ENCODE data around the gene TGFBR3.
"Not testable (repeated sequence)": the region's sequence is repeated elsewhere in the genome, so short reads cannot be mapped to it uniquely, and the experiment has no call there.

TGFBR3 gene

GRCh38 chr1:91670781-91671180, 215.2 kb downstream of the TGFBR3 start:
- no peaks in the 10 kb centered on the region for H3K9me3 ChIP-seq (ENCODE audit: insufficient read depth, low read length)
- TF ChIP-seq EZH2phosphoT487 (conservative IDR thresholded peaks at IDR 0.05; ENCODE audit: low read length) (no peak), CTCF (IDR thresholded peaks at IDR 0.05; ENCODE audit: insufficient read depth, low read length, poor library complexity, severe bottlenecking) (no peak)
- no peak overlapping the region for H3K27ac ChIP-seq (ENCODE audit: low read depth, low read length)
- H3K4me3 ChIP-seq (ENCODE audit: insufficient read depth, low read length, poor library complexity, severe bottlenecking) = no peak overlapping the region
- no peaks in the 10 kb centered on the region for H3F3A ChIP-seq (ENCODE audit: insufficient read depth)
- H4K20me1 ChIP-seq (ENCODE audit: low read depth, low read length) = no peaks in the 10 kb centered on the region
- H3K9ac ChIP-seq (ENCODE audit: low read length) = no peak overlapping the region
- no peaks in the 10 kb centered on the region for H3K79me2 ChIP-seq (ENCODE audit: insufficient read depth, low read length)
- no peak overlapping the region for H2AFZ ChIP-seq (ENCODE audit: low read depth, low read length, severe bottlenecking)
- no peaks in the 10 kb centered on the region for H3K27me3 ChIP-seq (ENCODE audit: low read length)
- H3K36me3 ChIP-seq (ENCODE audit: low read length) = no peaks in the 10 kb centered on the region
- H3K9me2 ChIP-seq (replicated peaks; ENCODE audit: insufficient read depth, low read length) = no peaks in the 10 kb centered on the region
- no peak overlapping the region for H3K4me2 ChIP-seq (ENCODE audit: low read depth, low read length, poor library complexity, severe bottlenecking)

GRCh38 chr1:91669584-91670350, 216.2 kb downstream of the TGFBR3 start:
- no peak overlapping the region for H3K4me3 ChIP-seq (ENCODE audit: insufficient read depth, low read length, poor library complexity, severe bottlenecking)
- no peaks in the 10 kb centered on the region for H4K20me1 ChIP-seq (ENCODE audit: low read depth, low read length)
- H3K9me3 ChIP-seq (ENCODE audit: insufficient read depth, low read length) = no peaks in the 10 kb centered on the region
- no peak overlapping the region for H2AFZ ChIP-seq (ENCODE audit: low read depth, low read length, severe bottlenecking)
- no peak overlapping the region for H3K9ac ChIP-seq (ENCODE audit: low read length)
- no peak overlapping the region for H3K27ac ChIP-seq (ENCODE audit: low read depth, low read length)
- H3K9me2 ChIP-seq (replicated peaks; ENCODE audit: insufficient read depth, low read length) = no peaks in the 10 kb centered on the region
- no peak overlapping the region for H3K4me2 ChIP-seq (ENCODE audit: low read depth, low read length, poor library complexity, severe bottlenecking)
- H3F3A ChIP-seq (ENCODE audit: insufficient read depth) = no peaks in the 10 kb centered on the region
- TF ChIP-seq EZH2phosphoT487 (conservative IDR thresholded peaks at IDR 0.05; ENCODE audit: low read length) (no peak), CTCF (IDR thresholded peaks at IDR 0.05; ENCODE audit: insufficient read depth, low read length, poor library complexity, severe bottlenecking) (no peak)
- H3K36me3 ChIP-seq (ENCODE audit: low read length) = no peaks in the 10 kb centered on the region
- no peaks in the 10 kb centered on the region for H3K79me2 ChIP-seq (ENCODE audit: insufficient read depth, low read length)
- H3K27me3 ChIP-seq (ENCODE audit: low read length) = no peaks in the 10 kb centered on the region

- H4K20me1 ChIP-seq (ENCODE audit: low read depth, low read length); H2AFZ ChIP-seq (ENCODE audit: low read depth, low read length, severe bottlenecking); H3K27me3 ChIP-seq (ENCODE audit: low read length); H3K79me2 ChIP-seq (ENCODE audit: insufficient read depth, low read length); H3K4me2 ChIP-seq (ENCODE audit: low read depth, low read length, poor library complexity, severe bottlenecking); H3K9ac ChIP-seq (ENCODE audit: low read length); H3K9me2 ChIP-seq (replicated peaks; ENCODE audit: insufficient read depth, low read length); H3K4me3 ChIP-seq (ENCODE audit: insufficient read depth, low read length, poor library complexity, severe bottlenecking); H3F3A ChIP-seq (ENCODE audit: insufficient read depth); H3K36me3 ChIP-seq (ENCODE audit: low read length); H3K9me3 ChIP-seq (ENCODE audit: insufficient read depth, low read length); H3K27ac ChIP-seq (ENCODE audit: low read depth, low read length): not testable (repeated sequence)
These were observed 219.3 kb downstream of the TGFBR3 start for GRCh38 chr1:91666651-91667050.

- no peak overlapping the region for H3K9ac ChIP-seq (ENCODE audit: low read length)
- no peaks in the 10 kb centered on the region for H3K79me2 ChIP-seq (ENCODE audit: insufficient read depth, low read length)
- TF ChIP-seq EZH2phosphoT487 (conservative IDR thresholded peaks at IDR 0.05; ENCODE audit: low read length) (no peak), CTCF (IDR thresholded peaks at IDR 0.05; ENCODE audit: insufficient read depth, low read length, poor library complexity, severe bottlenecking) (no peak)
- no peak overlapping the region for H3K4me3 ChIP-seq (ENCODE audit: insufficient read depth, low read length, poor library complexity, severe bottlenecking)
- H3K27me3 ChIP-seq (ENCODE audit: low read length) = no peaks in the 10 kb centered on the region
- no peak overlapping the region for H2AFZ ChIP-seq (ENCODE audit: low read depth, low read length, severe bottlenecking)
- H4K20me1 ChIP-seq (ENCODE audit: low read depth, low read length) = no peaks in the 10 kb centered on the region
- H3F3A ChIP-seq (ENCODE audit: insufficient read depth) = no peaks in the 10 kb centered on the region
- no peaks in the 10 kb centered on the region for H3K9me2 ChIP-seq (replicated peaks; ENCODE audit: insufficient read depth, low read length)
- H3K4me2 ChIP-seq (ENCODE audit: low read depth, low read length, poor library complexity, severe bottlenecking) = no peak overlapping the region
- H3K9me3 ChIP-seq (ENCODE audit: insufficient read depth, low read length) = no peaks in the 10 kb centered on the region
- no peak overlapping the region for H3K27ac ChIP-seq (ENCODE audit: low read depth, low read length)
- H3K36me3 ChIP-seq (ENCODE audit: low read length) = no peaks in the 10 kb centered on the region
These were observed 224.8 kb downstream of the TGFBR3 start for GRCh38 chr1:91661121-91661520.
